Hypothalamus (tissue), 51 donors: ENCODE data around the gene NDUFA7.
A peak's percentile ranks its signal among the peaks of the same experiment; 100 is the strongest.
"Not testable (repeated sequence)": the region's sequence is repeated elsewhere in the genome, so short reads cannot be mapped to it uniquely, and the experiment has no call there.

Source experiments
- DNase-seq, 51 donors: peaks; one replicate each; lab custom pipeline; 2025; lab: John Stamatoyannopoulos, UW

Gene NDUFA7

DNA sequence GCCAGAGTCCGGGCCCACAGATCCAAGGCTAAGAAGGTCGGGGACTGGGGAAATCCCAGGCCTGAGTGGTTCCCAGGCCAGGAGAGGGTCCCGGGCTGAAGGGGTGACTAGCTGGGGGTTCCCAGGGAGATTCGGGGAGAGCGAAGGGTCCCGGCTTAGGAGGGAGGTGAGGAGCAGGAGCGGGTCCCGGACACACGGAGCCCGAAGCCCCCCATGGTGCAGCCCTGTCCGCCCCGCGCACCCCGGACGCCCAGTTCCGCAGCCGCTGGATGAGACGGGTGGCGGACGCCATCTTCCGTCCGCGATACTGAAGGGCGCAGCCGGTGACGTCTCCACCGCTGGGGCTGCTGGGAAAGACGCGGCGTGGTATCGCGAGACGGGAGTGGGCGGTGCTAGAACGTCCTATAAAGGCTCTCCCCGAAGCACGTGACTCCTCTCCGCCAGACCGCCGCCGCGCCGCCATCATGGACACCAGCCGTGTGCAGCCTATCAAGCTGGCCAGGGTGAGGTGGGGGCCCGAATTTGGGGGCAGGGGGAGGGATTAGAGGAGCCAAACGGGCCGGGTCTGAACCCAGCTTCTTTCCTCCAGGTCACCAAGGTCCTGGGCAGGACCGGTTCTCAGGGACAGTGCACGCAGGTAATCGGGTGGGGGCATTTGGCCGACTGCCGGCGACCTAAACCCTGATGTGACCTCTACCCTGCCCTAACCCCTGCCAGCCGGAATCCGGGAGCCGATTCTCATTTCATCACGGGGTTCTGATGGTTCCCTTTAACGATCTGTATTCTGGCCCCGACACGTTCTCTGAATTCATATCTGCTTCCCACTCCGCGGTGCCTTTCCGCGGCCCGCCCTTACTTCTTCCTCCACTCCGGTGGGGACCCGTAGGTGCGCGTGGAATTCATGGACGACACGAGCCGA lies at the start of gene NDUFA7, which contains the start of gene RPS28:
NDUFA7 (minus strand) TSS at position 309 of the 919 bp plus-strand sequence; CDS start at position 292, 17 bp downstream.
RPS28 (plus strand) TSS at position 430 of the 919 bp plus-strand sequence; CDS start at position 465, 35 bp downstream.
- DNase-seq: peak; percentile 55 to 98 (median 92)

DNA sequence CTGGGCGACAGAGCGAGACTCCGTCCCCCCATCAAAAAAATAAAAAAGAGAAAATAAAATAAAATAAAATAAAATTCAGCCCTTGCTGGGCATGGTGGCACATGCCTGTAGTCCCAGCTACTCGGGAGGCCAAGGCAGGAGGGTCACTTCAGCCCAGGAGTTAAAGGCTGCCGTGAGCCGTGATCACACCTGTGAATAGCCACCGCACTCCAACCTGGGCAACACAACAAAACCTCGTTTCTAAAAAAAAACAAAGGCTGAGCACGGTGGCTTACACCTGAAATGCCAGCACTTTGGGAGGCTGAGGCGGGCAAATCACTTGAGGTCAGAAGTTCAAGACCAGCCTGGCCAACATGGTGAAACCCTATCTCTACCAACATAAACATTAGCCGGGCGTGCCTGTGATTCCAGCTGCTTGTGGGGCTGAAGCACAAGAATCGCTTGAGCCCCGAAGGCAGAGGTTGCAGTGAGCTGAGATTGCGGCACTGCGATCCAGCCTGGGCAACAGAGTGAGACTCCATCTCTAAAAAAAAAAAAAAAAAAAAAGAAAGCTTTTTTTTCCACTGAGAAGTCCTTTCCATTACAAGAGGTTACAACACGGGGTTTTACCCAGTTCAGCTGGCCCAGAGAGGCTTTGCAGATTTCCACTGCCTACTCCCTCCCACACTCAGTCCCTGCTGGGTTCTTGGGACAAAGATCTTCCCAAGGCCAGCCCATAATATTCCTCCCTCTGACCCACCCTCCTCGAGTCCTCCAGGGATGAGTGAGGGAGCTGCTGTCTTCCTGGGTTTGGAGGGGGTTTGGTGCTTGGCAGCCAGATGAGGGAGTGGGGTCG lies 49.2 kb upstream of the NDUFA7 start:
- DNase-seq: no peak

DNA sequence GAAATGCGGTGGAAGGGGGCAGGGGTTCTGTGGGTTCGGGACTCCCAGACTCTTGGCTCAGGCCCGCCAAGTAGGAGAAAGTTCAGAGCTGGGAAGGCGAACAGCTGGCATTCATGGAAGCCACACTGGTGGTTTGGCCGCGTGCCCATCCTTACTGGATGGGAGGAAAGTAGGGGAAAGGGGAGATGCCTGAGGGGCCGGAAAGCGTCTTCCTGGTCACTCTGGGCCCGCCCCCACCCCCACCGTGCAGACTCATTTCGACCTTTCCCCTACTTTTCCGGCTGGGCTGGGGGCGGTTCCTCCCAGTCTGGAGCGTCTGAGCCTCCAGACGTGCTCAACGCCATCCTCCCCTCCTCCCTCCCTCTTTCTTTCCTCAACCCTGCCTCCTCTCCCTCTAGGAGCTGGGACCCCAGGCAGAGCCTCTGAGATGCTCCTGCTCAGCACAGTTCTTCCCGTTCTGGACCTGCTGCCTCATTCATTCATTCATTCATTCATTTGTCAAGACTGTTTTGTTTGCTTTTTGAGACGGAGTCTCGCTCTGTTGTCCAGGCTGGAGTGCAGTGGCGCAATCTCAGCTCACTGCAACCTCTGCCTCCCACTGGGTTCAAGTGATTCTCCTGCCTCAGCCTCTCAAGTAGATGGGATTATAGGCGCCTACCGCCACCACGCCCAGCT lies 46.3 kb upstream of the NDUFA7 start:
- peak in 48 of 51 donors; percentile 22 to 89 (median 72) for DNase-seq

DNA sequence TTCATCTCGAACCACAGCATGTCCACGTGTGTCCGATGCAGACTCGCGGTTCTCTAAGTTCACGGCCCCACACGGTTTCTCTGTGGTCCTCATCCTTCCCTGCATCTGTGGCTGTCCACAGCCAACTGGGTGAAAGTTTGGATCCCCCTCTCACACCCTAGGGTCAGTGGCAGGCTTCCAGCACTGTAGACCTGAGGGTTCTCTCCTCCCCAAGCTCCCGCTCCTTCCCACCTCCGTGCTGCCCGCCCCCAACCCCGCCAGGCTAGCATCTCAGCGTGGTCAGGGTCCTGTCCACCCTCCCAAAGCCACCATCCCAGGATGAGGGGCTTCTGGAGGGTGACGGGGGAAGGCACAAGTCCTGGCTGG lies 45.8 kb upstream of the NDUFA7 start:
- DNase-seq: peak in 8 of 51 donors; percentile 24 to 68 (median 47)

DNA sequence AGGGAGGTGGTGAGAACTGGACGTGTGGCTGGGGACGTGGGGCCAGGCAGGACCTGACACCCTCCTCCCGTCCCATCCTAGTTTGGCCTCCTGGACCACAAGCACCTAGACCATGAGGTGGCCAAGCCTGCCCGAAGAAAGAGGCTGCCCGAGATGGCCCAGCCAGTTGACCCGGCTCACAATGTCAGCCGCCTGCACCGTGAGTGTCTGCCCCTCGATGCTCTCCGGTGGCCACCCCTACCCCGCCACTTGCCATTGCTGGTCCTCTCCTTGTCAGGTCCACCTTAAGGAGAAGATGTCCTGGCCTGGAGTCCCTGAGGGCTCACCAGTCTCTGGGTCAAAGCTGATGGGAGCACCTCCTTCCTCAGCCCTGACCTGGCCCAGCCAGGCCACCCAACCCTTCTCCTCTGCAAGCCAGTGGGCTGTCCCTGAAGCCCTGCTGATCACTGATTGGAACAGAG lies 45.0 kb upstream of the NDUFA7 start:
- DNase-seq: no peak

DNA sequence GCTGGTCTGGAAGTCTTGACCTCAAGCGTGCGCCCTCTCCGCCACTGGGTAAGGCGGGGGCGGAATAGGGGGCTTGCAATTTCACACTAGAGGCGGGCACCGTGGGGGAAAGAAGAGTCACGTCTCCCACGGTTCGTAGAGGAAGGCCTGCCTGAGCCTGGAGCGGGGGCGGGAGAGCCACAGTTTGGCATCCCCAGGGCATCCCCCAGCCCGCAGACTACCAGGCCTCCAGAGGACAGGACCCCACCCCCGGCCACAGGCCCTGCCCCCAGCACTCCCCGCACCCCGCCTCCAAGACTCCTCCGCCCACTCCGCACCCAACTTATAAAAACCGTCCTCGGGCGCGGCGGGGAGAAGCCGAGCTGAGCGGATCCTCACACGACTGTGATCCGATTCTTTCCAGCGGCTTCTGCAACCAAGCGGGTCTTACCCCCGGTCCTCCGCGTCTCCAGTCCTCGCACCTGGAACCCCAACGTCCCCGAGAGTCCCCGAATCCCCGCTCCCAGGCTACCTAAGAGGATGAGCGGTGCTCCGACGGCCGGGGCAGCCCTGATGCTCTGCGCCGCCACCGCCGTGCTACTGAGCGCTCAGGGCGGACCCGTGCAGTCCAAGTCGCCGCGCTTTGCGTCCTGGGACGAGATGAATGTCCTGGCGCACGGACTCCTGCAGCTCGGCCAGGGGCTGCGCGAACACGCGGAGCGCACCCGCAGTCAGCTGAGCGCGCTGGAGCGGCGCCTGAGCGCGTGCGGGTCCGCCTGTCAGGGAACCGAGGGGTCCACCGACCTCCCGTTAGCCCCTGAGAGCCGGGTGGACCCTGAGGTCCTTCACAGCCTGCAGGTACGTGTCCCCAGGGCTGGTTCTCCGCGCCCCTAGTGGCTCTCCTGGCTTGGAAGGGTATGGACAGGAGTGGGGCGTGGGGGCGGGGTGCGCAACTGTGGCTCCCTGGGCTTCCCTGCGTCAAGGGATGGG lies 42.9 kb upstream of the NDUFA7 start, which contains the start of gene ANGPTL4:
ANGPTL4 (plus strand) TSS at position 353 of the 969 bp plus-strand sequence; CDS start at position 520, 167 bp downstream.
- DNase-seq: peak in 38 of 51 donors; percentile 12 to 73 (median 42)

DNA sequence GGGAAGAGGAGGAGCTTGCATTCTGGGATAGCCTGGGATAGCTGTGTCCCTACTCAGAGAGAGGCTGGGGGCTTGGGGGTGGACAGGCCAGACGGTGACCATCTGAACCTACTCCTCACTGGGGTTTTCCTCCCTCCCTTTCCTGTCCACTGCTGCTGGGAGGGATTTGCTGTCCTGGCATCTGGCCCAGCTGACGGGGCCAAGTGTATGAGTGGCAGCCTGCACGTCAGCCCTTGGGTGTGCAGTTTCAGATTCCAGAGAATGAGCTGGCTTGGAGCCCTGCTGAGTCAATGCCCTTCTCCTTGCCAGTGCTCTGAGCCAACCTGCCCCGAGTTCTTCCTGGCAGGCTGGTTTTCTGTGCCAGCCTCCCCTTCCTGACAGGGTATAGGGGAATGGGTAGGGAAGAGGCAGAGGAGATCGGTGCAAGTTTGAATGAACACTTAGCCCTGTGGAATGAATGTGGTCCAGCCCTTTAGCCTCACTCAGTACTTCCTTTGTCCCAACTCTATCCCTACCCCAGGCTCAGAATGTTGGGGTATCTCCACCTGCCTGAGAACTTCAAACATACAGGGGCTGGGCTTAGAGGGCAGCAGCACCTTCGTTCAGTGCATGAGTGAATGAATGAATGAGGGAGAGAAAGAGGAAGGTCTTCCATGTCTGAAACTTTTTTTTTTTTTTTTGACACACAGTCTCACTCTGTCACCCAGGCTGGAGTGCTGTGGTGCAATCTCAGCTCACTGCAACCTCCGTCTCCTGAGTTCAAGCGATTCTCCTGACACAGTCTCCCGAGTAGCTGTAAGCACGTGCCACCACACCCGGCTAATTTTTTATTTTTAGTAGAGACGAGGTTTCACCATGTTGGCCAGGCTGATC lies 41.0 kb upstream of the NDUFA7 start:
- peak in 48 of 51 donors; percentile 5 to 85 (median 66) for DNase-seq

DNA sequence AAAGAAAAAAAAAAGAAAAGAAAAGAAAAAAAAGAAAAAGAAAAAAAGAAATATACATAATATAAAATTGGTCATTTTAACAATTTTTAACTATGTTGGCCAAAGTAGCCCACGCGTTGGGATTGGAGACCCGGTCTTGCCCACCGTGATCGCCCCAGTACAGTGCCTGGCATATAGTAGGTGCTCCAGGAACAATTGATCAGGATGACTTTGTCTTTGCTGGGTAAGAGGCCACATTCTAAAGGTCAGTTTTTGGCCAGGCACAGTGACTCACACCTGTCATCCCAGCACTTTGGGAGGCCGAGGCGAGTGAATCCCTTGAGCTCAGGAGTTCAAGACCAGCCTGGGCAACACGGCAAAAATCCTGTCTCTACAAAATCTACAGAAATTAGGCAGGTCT lies 39.0 kb upstream of the NDUFA7 start:
- DNase-seq: no peak

DNA sequence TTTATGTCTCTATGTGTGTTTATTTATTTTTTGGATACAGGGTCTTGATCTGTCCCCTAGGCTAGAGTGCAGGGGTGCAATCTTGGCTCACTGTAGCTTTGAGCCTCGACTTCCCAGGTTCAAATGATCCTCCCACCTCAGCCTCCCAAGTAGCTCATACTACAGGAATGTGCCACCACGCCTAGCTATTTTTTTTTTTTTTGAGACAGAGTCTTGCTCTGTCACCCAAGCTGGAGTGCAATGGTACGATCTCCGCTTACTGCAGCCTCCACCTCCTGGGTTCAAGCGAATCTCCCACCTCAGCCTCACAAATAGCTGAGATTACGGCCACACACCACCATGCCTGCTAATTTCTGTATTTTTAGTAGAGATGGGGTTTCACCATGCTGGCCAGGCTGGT lies 37.8 kb upstream of the NDUFA7 start:
- no peak for DNase-seq

DNA sequence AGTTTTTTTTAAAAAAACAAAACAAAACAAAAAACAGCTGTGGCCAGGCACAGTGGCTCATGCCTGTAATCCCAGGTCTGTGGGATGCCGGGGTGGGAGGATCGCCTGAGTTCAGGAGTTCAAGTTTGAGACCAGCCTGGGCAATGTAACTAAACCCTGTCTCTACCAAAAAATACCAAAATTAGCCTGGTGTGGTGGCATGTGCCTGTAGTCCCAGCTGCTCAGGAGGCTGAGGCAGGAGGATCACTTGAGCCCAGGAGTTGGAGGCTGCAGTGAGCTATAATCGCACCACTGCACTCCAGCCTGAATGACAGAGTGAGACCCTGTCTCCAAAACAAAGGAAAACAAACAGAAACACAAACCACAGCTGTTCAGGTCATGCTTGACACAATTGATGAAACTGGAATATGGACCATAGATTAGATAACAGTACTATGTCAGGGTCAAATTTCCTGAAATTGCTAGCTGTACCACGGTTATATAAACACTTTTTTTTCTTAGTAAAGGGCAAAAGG lies 35.9 kb upstream of the NDUFA7 start:
- no peak for DNase-seq

DNA sequence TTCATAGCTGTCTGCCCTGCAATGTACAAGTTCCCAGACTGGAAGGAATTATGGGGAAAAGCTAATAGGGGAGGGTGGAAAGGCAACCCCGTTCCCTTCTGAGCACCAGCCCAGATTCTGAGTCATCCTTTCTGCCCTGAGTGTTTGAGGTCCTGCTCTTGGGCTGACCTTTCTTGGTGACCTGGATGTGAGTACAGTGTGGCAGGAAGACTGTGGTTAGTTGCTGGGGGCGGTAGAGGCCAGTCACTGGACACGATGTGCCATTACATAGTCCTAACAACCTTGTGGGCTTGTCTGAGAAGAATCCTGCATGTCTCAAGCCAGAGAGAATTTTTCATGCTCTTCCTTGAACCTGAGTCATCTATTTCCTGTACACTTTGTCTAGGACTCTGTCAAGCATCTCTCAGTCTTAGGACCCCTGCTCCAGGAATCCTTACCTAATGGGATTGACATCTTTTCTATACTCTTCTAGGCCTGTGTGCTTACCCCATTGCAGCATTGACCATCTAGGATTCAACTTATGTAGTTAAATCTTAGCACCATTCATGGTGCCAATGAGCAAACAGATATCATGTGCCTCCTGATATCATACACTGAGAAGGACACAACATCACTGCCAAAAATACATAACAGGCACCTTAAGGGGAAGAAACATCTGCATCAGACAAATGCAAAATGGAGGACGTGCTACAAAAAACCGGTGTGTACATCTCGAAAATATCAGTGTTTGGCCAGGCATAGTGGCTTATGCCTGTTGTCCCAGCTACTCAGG lies 34.6 kb upstream of the NDUFA7 start:
- no peak for DNase-seq

DNA sequence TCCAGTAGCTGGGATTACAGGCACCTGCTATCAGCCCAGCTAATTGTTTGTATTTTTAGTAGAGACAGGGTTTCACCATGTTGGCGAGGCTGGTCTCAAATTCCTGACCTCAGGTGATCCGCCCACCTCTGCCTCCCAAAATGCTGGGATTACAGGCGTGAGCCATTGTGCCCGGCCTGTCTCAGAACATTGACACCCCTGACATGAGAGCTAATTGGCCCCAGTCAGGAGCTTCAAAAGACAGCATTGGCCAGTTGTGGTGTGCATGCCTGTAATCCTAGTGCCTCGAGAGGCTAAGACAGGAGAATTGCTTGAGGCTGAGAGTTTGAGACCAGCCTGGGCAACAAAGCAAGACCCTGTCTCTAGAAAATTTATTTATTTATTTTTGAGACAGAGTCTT lies 31.7 kb upstream of the NDUFA7 start:
- not testable (repeated sequence) for DNase-seq

DNA sequence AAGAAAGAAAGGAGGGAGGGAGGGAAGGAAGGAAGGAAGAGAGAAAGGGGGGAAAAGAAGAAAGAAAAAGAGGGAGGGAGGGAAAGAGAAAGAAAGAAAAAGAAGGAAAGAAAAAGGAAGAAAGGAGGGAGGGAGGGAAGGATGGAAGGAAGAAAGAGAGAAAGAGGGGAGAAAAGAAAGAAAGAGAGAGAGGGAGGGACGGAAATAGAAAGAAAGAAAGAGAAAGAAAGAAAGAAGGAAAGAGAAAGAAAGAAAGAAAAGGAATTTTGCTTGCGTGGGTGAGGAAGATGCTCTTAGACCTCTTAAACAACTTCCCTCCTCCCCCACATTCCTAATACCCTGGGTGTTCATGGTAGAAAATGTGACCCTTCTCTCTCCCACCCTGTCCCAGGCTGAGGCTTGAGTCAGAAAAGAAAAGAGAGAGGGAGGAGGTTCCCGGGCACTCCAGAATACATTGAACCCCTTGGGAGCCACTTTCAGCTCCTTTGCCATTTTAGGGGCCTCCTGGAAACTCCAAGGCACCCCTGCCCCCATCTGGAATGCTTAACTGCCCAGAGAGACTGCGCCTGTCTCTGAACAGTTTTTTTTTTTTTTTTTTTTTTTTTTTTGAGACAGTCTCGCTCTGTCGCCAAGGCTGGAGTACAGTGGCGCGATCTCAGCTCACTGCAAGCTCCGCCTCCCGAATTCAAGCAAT lies 31.1 kb upstream of the NDUFA7 start:
- DNase-seq: peak in 1 of 51 donors; percentile 13

DNA sequence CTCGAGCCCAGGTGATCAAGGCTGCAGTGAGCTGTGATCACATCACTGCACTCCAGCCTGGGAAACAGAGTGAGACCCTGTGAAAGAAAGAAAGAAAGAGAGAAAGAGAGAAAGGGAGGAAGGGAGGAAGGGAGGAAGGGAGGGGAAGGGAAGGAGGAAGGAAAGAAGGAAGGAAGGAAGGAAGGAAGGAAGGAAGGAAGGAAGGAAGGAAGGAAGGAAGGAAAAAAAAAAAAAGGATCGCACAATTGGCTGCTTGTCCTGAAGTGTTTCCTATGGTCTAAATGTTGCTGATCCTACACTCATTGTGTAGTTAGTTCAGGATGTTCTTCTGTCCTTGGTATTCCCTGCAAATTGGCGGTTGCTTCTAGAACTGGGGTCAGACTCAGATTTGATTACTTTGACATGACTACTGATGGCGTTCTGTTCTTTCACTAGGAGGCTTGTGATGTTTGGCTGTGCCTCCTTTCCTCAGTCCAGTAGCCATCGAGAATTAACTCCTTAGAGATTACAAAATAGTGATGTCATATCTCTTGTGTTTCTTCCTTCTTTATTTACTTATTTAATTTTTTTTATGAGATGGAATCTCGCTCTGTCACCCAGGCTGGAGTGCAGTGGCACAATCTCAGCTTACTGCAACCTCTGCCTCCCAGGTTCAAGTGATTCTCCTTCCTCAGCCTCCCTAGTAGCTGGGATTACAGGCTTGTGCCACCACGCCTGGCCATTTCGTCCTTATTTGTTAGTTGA lies 28.6 kb upstream of the NDUFA7 start:
- DNase-seq: not testable (repeated sequence)

DNA sequence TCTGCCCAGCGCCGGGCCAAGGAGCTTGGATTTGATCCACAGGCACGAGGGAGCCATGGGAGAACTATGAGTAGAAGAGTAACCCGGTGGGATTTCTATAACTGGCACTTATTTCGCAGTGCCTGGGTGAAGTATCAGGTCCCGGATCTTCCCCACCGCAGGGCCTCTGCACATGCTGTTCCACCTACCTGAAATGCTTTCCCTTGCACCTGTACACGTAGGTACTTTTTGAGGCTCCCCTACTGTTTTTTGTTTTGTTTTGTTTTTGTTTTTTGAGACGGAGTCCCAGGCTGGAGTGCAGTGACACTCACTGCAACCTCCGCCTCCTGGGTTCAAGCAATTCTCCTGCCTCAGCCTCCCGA lies 22.3 kb upstream of the NDUFA7 start:
- DNase-seq: no peak
